Head of caudate nucleus (tissue), 42 donors: ENCODE measurements around the gene HOXA13.
A peak's percentile ranks its signal among the peaks of the same experiment; 100 is the strongest.

Experiments
- DNase-seq, 42 donors: peaks; one replicate each; pipeline versions ENCODE4 v3.0.0 to v3.0.0-alpha.2; 2020 to 2021; ENCODE audit warnings: mixed read lengths in 7 of 42
- intact Hi-C: fragments of 100-400 bp; cut with DNase I; formaldehyde crosslinking; loops from one replicate; pipeline ENCODE4 v1.15.0; 2022

Gene HOXA13

GRCh38 chr7:27187475-27188385 lies 12.2 kb downstream of the HOXA13 start:
- intact Hi-C loops = no loop called here
- peak in 8 of 42 donors; percentile 2 to 34 (median 10) for DNase-seq

- intact Hi-C loops = no loop called here
- peak in 5 of 42 donors; percentile 1 to 7 (median 2) for DNase-seq
Measured at GRCh38 chr7:27186668-27187474, 13.0 kb downstream of the HOXA13 start.

- intact Hi-C loops = no loop called here
- DNase-seq = peak in 7 of 42 donors; percentile 4 to 18 (median 9)
Measured at GRCh38 chr7:27185854-27186667, 13.8 kb downstream of the HOXA13 start.

GRCh38 chr7:27185013-27185853 lies 14.7 kb downstream of the HOXA13 start, which contains the start of gene HOXA11:
Gene HOXA11 (minus strand): TSS chr7:27185232. CDS start chr7:27185144, 88 bp downstream.
- intact Hi-C loops = no loop called here
- peak in 7 of 42 donors; percentile 3 to 24 (median 9) for DNase-seq

- DNase-seq = peak in 7 of 42 donors; percentile 8 to 28 (median 14)
- intact Hi-C loops = no loop called here
Measured at GRCh38 chr7:27184337-27185012, 15.4 kb downstream of the HOXA13 start.

- peak in 5 of 42 donors; percentile 3 to 23 (median 4) for DNase-seq
- intact Hi-C loops = no loop called here
Measured at GRCh38 chr7:27183682-27184336, 16.1 kb downstream of the HOXA13 start.

GRCh38 chr7:27182861-27183681 lies 16.8 kb downstream of the HOXA13 start:
- DNase-seq = peak in 8 of 42 donors; percentile 5 to 36 (median 12)
- intact Hi-C loops = no loop called here

- DNase-seq = peak in 6 of 42 donors; percentile 1 to 11 (median 6)
- intact Hi-C loops = no loop called here
Measured at GRCh38 chr7:27182285-27182841, 17.5 kb downstream of the HOXA13 start.

GRCh38 chr7:27181795-27182275 lies 18.1 kb downstream of the HOXA13 start:
- intact Hi-C loops = no loop called here
- DNase-seq = peak in 2 of 42 donors; percentile 2 to 6

- peak in 3 of 42 donors; percentile 3 to 17 (median 13) for DNase-seq
- intact Hi-C loops = no loop called here
Measured at GRCh38 chr7:27180431-27181420, 19.2 kb downstream of the HOXA13 start.

- intact Hi-C loops = no loop called here
- DNase-seq = peak in 21 of 42 donors; percentile 3 to 68 (median 38)
Measured at GRCh38 chr7:27179503-27180430, 20.1 kb downstream of the HOXA13 start.

GRCh38 chr7:27179030-27179429 lies 20.9 kb downstream of the HOXA13 start:
- peak in 1 of 42 donors; percentile 2 for DNase-seq
- intact Hi-C loops = no loop called here

GRCh38 chr7:27178366-27178765 lies 21.5 kb downstream of the HOXA13 start:
- intact Hi-C loops = no loop called here
- DNase-seq = peak in 1 of 42 donors; percentile 6
